ENCODE results near the gene LHFPL3.

LHFPL3 gene

GRCh38 chr7:104723001-104723400 lies 394.6 kb downstream of the LHFPL3 start:
- DNase-seq, result no peak

DNA sequence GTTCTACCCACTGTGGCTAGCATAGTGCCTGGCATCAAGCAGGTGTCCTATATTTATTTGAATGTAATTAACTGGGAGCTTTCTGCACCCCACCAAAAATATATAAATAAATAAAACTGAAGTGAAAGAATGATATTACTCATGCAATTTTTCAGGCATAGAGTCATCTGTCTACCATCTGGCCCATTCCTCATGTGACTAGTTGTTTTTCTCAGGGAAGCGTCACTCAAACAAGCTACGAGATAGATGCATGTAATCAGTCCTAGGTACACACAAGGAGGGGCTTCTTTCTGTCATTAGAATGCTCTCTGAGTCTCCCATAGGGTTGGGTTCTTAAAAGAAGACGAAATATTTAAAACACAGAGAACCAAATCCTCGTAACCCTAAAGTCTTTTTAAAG lies 430.1 kb downstream of the LHFPL3 start:
- no peak for DNase-seq

DNA sequence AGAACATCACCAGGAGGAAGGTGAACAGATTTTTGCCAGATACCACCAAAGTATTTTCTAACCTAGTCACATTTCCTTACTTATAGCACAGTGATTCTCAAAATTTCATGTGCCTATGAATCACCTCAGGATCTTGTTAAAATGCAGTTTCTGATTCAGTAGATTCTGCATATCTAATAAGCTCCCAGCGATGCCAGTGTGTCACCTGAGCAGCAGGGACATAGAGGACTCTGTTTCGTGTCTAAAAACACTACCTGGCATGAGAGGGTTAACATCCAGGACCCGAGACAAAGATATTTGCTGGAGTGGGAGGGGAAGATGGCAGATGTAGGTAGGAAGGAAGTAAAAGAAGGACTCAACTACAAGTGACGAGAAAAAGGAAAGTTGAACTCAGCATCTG lies 433.5 kb downstream of the LHFPL3 start:
- DNase-seq, result no peak

GRCh38 chr7:104767113-104767512 lies 438.7 kb downstream of the LHFPL3 start:
- no peak for DNase-seq

DNA sequence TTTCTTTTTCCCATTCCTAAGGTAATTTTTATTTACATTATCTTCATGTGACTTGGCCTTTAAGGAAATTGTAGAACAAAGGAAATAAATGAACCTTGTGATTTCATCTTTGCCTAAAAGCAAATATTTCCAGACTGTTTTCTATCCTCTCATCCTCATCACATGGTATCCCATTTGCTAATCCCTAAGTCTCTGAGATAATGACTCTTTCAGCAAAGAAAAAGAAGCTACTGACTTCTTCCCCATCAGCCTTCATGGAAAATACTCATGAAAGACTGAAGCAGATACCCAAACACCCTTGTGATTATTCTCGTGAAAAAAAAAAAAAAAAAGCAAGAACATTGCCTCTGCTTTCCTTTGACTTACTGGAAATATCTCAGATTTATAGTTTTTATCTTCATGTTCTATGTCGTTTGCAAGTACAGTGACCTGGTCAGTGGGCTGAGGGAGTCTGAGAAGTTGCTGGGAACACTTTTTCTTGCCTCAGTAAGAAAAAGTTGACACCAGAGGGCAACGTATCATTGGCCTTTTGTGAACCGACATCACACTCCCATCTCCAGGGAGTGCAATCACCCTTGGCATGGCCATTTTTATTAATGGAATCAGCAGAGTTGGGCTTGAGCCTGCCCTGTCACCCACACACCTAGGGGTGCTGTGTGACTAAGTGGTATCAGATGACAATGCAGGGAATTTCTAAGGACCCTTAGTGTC lies 439.6 kb downstream of the LHFPL3 start:
- DNase-seq, result peak; percentile 21

GRCh38 chr7:104772405-104773345 lies 444.3 kb downstream of the LHFPL3 start:
- DNase-seq, result no peak

DNA sequence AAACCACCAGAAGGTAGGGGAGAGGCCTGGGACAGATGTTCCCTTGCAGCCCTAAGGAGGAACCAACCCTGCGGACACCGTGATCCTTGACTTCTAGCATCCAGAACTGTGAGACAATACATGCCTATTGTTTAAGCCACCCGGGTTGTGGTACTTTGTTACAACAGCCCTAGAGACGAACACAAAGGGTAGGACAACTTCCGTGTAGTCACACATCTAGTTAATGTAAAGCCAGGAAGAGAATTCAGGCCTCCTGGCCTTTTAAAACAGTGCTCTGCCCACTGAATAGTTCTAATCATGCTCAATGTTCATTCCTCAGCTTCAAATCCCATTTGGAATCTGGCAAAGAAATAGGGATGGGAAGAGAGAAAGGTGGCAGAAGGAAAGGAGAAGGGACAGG lies 445.4 kb downstream of the LHFPL3 start:
- DNase-seq, result no peak

DNA sequence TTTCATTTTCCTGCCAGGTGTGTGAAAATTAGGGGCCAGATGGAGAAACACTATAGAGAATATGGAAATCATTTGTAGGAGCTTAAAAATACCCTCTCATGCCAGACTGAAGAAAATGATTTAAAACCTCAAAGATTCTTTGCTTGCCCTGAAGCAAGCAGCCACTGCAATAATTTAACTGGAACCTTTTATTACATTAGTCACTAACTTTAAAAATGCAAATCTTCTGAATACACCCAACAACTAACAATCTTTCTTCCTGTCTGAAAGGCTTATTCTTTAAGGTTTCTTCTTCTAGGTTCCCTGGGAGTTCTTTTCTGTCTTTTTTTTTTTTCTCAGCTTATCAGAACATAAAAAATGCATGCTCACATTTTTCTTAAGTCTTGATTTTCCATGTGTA lies 447.1 kb downstream of the LHFPL3 start:
- DNase-seq, result no peak

GRCh38 chr7:104777301-104777800 lies 448.9 kb downstream of the LHFPL3 start:
- DNase-seq, result no peak

DNA sequence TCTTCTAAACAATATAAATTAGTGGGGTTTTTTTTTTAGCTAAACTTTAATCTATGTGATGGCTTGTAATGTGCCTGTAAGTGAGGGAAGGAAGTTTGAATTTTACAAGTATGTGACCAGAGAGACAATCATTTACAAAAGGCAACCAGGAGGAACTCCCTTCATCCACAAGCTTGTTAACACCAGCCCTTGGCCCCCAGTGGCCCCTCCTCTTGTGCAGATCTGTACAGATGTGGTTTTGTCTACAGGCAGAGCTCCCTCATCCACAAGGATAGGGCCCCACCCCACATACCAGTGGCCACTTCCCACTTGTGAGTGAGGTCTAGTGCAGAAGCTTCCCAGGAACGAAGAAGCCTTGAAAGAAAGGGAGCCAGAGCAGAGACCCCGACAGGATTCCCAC lies 451.5 kb downstream of the LHFPL3 start:
- DNase-seq, result no peak

- no peak for DNase-seq
These were observed 456.3 kb downstream of the LHFPL3 start for GRCh38 chr7:104784686-104785085.

- DNase-seq, result no peak
These were observed 461.4 kb downstream of the LHFPL3 start for GRCh38 chr7:104789780-104790179.

- DNase-seq, result no peak
These were observed 462.0 kb downstream of the LHFPL3 start for GRCh38 chr7:104790440-104790839.

DNA sequence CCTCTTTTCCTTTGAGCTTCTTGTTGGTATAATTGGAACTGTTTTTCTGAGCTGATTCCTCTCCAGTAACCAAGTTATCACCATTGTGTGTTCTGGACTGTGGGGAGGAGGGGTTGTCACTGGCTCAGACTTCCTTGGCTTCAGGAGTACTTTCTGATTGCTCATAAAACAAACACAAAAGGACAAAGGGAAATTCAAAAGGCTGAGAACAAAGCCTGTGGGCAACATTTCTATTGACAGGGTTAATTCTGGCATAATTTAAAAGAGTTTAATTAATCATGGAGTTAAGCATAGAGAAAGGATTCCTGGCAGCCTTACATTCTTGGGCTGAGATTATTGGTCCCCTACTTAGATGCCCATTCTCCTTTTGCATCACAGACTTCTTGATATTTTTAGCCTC lies 462.7 kb downstream of the LHFPL3 start:
- DNase-seq, result peak; percentile 74

DNA sequence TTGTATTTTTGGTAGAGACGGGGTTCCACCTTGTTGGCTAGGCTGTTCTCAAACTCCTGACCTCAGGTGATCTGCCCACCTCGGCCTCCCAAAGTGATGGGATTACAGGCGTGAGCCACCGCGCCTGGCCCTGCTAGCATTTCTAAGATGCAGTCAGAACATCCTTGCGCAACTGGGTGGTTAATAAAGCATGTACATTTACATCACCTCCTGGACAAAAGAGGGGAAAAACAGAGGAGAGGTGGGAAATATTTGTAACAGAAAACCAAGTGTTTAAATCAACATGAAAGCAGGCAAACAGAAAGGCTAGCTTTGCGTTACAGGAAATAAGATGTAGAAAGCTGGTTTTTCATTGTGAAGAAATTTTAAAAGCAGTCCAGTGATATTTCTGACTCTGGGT lies 464.7 kb downstream of the LHFPL3 start:
- DNase-seq, result no peak

GRCh38 chr7:104794154-104794553 lies 465.8 kb downstream of the LHFPL3 start:
- no peak for DNase-seq

DNA sequence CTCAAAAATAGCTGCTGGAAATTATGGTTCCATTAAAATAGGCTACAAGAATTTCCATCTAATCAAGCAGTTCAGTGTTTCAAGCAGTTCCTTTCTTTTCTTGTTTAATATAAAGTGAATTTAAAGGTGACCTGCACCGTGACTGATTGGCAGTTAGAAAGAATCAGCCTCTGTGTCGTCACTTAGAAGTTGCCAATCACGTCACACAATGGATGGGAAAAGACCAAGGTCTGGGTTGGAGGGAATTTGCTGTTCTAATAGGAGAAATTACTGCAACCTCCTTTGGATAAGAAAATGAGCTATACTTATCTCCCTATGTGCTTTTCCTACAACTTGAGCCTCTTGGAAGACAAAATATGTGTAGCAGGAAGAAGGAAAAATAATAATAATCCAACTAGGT lies 466.2 kb downstream of the LHFPL3 start:
- DNase-seq, result no peak

- DNase-seq, result no peak
These were observed 466.7 kb downstream of the LHFPL3 start for GRCh38 chr7:104795086-104795485.

DNA sequence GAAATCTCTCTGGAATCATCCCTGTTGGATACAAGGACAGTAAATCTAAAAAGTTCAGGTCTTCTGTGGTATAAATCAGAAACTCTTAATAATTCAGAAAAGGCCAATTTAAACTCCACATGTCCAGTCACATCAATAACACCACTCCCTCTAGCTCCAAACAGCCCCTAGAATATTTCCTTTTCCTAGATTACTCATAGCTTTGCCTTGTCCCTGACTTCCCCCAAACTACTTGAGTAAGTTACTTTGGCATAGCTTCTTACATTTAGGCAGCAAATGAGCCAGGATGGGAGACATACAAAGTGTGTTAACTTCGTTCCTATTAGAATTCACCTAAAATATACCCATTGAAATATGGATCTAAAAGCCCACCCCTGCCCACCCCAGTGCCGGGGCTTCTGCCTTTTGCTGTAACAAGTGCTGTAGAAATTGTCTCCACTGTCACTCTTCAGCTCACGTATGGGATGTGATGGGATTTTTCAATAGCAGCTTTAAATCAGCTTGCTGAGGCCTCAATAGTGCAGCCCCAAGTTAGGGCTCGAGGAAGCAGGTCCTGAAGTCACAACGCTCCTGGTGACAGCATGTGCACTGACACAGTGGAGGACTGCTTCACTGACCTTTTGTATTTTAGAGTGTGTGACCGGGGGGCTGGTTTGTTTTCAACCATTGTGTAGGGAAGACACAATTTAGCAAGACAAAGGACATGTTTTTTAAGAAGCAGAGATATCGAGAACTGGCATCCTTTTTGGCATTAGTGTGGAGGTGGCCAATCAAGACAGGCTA lies 467.4 kb downstream of the LHFPL3 start:
- DNase-seq, result no peak

- no peak for DNase-seq
These were observed 471.9 kb downstream of the LHFPL3 start for GRCh38 chr7:104800307-104800706.

DNA sequence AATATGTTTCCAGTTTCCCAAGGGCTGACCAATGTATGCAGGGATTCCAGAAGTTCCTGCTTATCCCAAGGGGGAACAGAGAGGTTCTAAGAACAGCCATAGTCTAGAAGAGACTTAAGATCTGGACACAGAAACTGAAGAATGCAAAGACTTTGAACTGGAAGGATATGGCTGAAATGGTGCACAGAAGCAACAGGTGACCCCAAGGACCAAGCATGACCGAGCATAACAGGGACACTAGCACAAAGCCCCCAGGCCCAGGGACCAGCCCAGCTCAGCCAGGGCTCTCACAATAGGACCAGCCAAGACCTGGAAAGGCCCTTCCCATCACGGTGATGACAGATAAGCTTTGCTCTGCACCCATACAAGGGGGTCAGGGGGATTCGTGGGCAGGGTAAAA lies 472.6 kb downstream of the LHFPL3 start:
- no peak for DNase-seq

DNA sequence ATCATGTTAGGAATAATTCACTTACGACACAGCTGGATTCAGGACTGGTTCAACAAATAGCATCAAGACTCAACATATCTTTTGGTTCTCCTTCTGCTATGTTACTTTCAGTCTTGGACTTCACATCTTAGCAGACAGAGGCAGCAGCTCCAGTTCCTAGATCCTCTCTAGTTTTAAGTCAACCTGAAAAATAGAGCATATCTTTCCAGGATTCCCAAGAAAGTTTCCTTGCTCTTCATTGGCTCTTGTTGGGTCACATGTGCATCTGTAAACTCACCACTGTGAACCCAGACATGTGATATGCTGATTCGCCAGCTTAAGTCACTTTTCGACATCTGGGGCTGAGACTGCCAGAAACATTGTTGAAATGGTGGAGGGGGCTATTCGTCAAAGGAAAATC lies 475.5 kb downstream of the LHFPL3 start:
- no peak for DNase-seq

DNA sequence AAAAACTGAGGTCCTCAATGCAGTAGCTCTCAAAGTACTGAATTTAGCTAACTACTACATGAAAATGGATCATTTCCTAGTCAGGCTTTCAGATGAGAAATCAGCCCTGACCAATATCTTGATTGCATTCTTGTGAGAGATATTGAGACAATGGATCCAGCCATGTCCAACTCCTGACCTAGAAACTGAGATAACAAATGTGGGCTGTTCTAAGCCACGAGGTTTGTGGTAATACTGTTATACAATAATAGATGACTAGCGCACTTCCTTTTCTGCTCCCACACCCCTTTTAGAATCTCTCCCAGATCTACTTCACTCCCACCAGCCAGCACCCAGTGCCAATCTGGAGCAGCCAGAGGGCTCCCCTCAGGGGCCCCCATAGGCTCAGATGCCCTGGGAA lies 476.3 kb downstream of the LHFPL3 start:
- DNase-seq, result no peak

All from DMS53 (cell line).